ENCODE results near the gene VPS72.

GRCh38 chr1:151132335-151133017, 57.5 kb downstream of the VPS72 start:
- TF ChIP-seq CTCF (IDR thresholded peaks at IDR 0.05) (no peak), EP300 (IDR thresholded peaks at IDR 0.05) (no peak)

All from upper lobe of left lung (tissue), 4 donors.